A673 (cell line): Measurements from ENCODE around the gene SLC30A1.

Source experiments
- CTCF ChIP-seq: fragments of 300-800, 200-600 bp; sonication (generic); conservative IDR thresholded peaks from 2 replicates; pipeline ENCODE4 v1.5.1; 2017; ENCODE audit warnings: low read depth, mild to moderate bottlenecking, antibody characterized with exemption, low read length, moderate library complexity, mixed read lengths
- EZH2 ChIP-seq: fragments of 200-600 bp; sonication (generic); IDR thresholded peaks from 2 replicates; pipeline ENCODE4 v1.6.1; 2017; ENCODE audit warnings: borderline replicate concordance, low read depth, mild to moderate bottlenecking, mixed read lengths, antibody characterized with exemption, low read length; ENCODE audit not compliant: poor library complexity, severe bottlenecking

GRCh38 chr1:211587123-211587522 lies 8.2 kb upstream of the SLC30A1 start:
- TF ChIP-seq EZH2 (no peak), CTCF (no peak)
